Measurements from ENCODE around the gene CAVIN2. TPM values are rescaled to one million over a fixed set of nuclear protein-coding genes. Genes with fewer than 3 reads are reported as not detected.

Gene CAVIN2
- polyA plus RNA-seq, 1 donor from 2014 or later = not detected

- Histone ChIP-seq H2AFZ (ENCODE audit: low read depth, low read length) (no peak overlapping the region), H3K9ac (ENCODE audit: low read length) (no peak overlapping the region), H3K9me3 (ENCODE audit: low read length) (no peaks in the 10 kb centered on the region), H3F3A (ENCODE audit: insufficient read depth, low read length, poor library complexity, severe bottlenecking) (no peaks in the 10 kb centered on the region), H3K27me3 (ENCODE audit: insufficient read depth, low read depth, low read length) (no peaks in the 10 kb centered on the region), H3K36me3 (ENCODE audit: insufficient read depth, low read length) (no peaks in the 10 kb centered on the region), H3K79me2 (replicated peaks; ENCODE audit: insufficient read depth, low read length) (no peaks in the 10 kb centered on the region), H3K27ac (ENCODE audit: low read length) (no peak overlapping the region), H3K9me2 (ENCODE audit: insufficient read depth, low read length) (no peaks in the 10 kb centered on the region), H3K4me3 (ENCODE audit: low read length) (no peak overlapping the region), H4K20me1 (ENCODE audit: insufficient read depth) (no peaks in the 10 kb centered on the region), H3K4me2 (ENCODE audit: low read length) (no peak overlapping the region)
- TF ChIP-seq EP300 (conservative IDR thresholded peaks at IDR 0.05; ENCODE audit: poor library complexity, severe bottlenecking) (no peak), RAD21 (conservative IDR thresholded peaks at IDR 0.05) (no peak), POLR2AphosphoS5 (IDR thresholded peaks at IDR 0.05) (no peak)
- TF ChIP-seq, protein P1, sequence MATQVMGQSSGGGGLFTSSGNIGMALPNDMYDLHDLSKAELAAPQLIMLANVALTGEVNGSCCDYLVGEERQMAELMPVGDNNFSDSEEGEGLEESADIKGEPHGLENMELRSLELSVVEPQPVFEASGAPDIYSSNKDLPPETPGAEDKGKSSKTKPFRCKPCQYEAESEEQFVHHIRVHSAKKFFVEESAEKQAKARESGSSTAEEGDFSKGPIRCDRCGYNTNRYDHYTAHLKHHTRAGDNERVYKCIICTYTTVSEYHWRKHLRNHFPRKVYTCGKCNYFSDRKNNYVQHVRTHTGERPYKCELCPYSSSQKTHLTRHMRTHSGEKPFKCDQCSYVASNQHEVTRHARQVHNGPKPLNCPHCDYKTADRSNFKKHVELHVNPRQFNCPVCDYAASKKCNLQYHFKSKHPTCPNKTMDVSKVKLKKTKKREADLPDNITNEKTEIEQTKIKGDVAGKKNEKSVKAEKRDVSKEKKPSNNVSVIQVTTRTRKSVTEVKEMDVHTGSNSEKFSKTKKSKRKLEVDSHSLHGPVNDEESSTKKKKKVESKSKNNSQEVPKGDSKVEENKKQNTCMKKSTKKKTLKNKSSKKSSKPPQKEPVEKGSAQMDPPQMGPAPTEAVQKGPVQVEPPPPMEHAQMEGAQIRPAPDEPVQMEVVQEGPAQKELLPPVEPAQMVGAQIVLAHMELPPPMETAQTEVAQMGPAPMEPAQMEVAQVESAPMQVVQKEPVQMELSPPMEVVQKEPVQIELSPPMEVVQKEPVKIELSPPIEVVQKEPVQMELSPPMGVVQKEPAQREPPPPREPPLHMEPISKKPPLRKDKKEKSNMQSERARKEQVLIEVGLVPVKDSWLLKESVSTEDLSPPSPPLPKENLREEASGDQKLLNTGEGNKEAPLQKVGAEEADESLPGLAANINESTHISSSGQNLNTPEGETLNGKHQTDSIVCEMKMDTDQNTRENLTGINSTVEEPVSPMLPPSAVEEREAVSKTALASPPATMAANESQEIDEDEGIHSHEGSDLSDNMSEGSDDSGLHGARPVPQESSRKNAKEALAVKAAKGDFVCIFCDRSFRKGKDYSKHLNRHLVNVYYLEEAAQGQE (IDR thresholded peaks at IDR 0.05; ENCODE audit: borderline replicate concordance) = no peak
- TF ChIP-seq, protein P2, sequence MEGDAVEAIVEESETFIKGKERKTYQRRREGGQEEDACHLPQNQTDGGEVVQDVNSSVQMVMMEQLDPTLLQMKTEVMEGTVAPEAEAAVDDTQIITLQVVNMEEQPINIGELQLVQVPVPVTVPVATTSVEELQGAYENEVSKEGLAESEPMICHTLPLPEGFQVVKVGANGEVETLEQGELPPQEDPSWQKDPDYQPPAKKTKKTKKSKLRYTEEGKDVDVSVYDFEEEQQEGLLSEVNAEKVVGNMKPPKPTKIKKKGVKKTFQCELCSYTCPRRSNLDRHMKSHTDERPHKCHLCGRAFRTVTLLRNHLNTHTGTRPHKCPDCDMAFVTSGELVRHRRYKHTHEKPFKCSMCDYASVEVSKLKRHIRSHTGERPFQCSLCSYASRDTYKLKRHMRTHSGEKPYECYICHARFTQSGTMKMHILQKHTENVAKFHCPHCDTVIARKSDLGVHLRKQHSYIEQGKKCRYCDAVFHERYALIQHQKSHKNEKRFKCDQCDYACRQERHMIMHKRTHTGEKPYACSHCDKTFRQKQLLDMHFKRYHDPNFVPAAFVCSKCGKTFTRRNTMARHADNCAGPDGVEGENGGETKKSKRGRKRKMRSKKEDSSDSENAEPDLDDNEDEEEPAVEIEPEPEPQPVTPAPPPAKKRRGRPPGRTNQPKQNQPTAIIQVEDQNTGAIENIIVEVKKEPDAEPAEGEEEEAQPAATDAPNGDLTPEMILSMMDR (IDR thresholded peaks at IDR 0.05; ENCODE audit: poor library complexity, severe bottlenecking) = no peak
These were observed 35.3 kb upstream of the CAVIN2 start for GRCh38 chr2:191881982-191882816.

- H3K27ac ChIP-seq (ENCODE audit: low read length) = no peak overlapping the region
- H3K4me2 ChIP-seq (ENCODE audit: low read length) = no peak overlapping the region
- no peaks in the 10 kb centered on the region for H3K9me2 ChIP-seq (ENCODE audit: insufficient read depth, low read length)
- no peaks in the 10 kb centered on the region for H3K36me3 ChIP-seq (ENCODE audit: insufficient read depth, low read length)
- H3F3A ChIP-seq (ENCODE audit: insufficient read depth, low read length, poor library complexity, severe bottlenecking) = no peaks in the 10 kb centered on the region
- H3K27me3 ChIP-seq (ENCODE audit: insufficient read depth, low read depth, low read length) = no peaks in the 10 kb centered on the region
- no peak overlapping the region for H3K4me3 ChIP-seq (ENCODE audit: low read length)
- no peak overlapping the region for H2AFZ ChIP-seq (ENCODE audit: low read depth, low read length)
- H3K79me2 ChIP-seq (replicated peaks; ENCODE audit: insufficient read depth, low read length) = no peaks in the 10 kb centered on the region
- H3K9me3 ChIP-seq (ENCODE audit: low read length) = no peaks in the 10 kb centered on the region
- H4K20me1 ChIP-seq (ENCODE audit: insufficient read depth) = no peaks in the 10 kb centered on the region
- TF ChIP-seq, protein P1 (IDR thresholded peaks at IDR 0.05; ENCODE audit: borderline replicate concordance) = no peak
- TF ChIP-seq RAD21 (conservative IDR thresholded peaks at IDR 0.05) = no peak
- TF ChIP-seq EZH2 (IDR thresholded peaks at IDR 0.05; ENCODE audit: borderline replicate concordance, insufficient read depth, low read length, poor library complexity, severe bottlenecking) = no peak
- TF ChIP-seq SMC3 (conservative IDR thresholded peaks at IDR 0.05; ENCODE audit: poor library complexity) = no peak
- no peak for TF ChIP-seq POLR2AphosphoS5 (IDR thresholded peaks at IDR 0.05)
- TF ChIP-seq, protein P2 (IDR thresholded peaks at IDR 0.05; ENCODE audit: poor library complexity, severe bottlenecking) = no peak
- TF ChIP-seq TAF1 (IDR thresholded peaks at IDR 0.05; ENCODE audit: low read depth) = no peak
- no peak for TF ChIP-seq EP300 (conservative IDR thresholded peaks at IDR 0.05; ENCODE audit: poor library complexity, severe bottlenecking)
- TF ChIP-seq MXI1 (conservative IDR thresholded peaks at IDR 0.05; ENCODE audit: poor library complexity, severe bottlenecking) = no peak
- no peak overlapping the region for H3K9ac ChIP-seq (ENCODE audit: low read length)
These were observed 31.8 kb upstream of the CAVIN2 start for GRCh38 chr2:191878548-191879279.
